ENCODE results near the gene SBF2.

SBF2 gene

DNA sequence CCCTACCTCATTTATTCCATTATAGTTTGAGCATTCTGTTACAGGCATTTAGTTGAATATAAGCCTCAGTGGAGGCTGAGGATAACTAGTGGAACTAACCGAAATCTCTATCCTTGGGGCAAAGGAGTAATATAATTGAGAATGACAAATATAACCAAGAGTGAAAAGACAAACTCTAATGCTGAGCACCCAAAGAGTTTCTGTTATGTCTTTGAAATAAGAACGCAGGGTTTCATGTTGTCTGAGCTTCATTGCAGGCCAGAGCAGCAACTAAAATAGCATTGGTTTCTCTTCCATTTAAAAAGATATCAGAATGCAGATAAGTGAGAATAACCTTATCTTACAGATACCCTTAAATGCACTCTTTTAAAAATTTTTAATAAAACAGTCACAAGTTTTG, 131.8 kb downstream of the SBF2 start:
- Histone ChIP-seq H3K27me3 (ENCODE audit: insufficient read depth, low read depth) (no peaks in the 10 kb centered on the region), H4K20me1 (ENCODE audit: insufficient read depth) (no peaks in the 10 kb centered on the region), H3K4me2 (no peak overlapping the region), H3K9ac (no peak overlapping the region), H3K36me3 (ENCODE audit: insufficient read depth) (no peaks in the 10 kb centered on the region), H2AFZ (ENCODE audit: low read depth) (no peak overlapping the region), H3K27ac (no peak overlapping the region), H3K79me2 (ENCODE audit: insufficient read depth, low read depth) (no peaks in the 10 kb centered on the region), H3K4me3 (IDR thresholded peaks at IDR 0.05; ENCODE audit: insufficient read depth, low read depth, low read length) (no peak overlapping the region), H3K4me1 (ENCODE audit: low read depth, poor library complexity, severe bottlenecking) (peaks cover 4% of the 10 kb centered on the region)
- TF ChIP-seq, protein P1, sequence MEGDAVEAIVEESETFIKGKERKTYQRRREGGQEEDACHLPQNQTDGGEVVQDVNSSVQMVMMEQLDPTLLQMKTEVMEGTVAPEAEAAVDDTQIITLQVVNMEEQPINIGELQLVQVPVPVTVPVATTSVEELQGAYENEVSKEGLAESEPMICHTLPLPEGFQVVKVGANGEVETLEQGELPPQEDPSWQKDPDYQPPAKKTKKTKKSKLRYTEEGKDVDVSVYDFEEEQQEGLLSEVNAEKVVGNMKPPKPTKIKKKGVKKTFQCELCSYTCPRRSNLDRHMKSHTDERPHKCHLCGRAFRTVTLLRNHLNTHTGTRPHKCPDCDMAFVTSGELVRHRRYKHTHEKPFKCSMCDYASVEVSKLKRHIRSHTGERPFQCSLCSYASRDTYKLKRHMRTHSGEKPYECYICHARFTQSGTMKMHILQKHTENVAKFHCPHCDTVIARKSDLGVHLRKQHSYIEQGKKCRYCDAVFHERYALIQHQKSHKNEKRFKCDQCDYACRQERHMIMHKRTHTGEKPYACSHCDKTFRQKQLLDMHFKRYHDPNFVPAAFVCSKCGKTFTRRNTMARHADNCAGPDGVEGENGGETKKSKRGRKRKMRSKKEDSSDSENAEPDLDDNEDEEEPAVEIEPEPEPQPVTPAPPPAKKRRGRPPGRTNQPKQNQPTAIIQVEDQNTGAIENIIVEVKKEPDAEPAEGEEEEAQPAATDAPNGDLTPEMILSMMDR (conservative IDR thresholded peaks at IDR 0.05; ENCODE audit: low read depth, low read length), result no peak

DNA sequence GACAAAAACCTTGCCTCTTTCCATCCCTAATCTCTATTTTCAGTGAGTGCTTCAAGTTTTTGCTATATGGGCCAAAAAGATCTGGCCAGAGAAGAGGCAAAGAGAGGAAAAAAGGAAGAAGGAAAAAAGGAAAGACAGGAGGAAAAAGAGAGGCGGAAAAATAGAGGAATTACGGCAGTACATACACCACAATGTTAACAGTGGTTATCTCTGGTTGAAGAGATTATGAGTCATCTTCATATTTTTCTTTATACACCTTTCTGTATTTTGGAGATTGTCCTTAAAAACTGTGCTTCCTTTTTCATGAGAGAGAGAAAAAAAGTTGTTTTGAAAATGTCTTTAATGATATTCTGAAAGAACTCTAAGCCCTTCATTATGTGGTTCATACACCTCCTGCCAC, 133.7 kb downstream of the SBF2 start:
- H3K9ac ChIP-seq, result no peak overlapping the region

DNA sequence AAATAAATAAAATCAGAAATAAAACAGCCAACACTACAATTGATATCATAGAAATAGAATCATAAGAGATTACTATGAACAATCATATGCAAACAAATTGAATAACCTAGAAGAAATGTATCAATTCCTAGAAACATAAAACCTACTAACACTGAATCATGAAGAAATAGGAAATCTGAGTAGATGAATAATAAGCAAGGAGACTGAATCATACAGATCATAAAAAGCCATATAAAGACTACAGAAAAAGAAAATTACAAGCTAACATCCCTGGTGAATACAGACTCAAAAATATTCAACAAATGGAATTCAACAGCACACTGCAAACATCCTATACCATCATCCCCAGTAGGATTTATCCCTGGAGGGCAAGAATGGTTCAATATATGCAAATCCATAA, 135.6 kb downstream of the SBF2 start:
- Histone ChIP-seq H3K4me3 (IDR thresholded peaks at IDR 0.05; ENCODE audit: insufficient read depth, low read depth, low read length) (no peak overlapping the region), H3K36me3 (ENCODE audit: insufficient read depth) (no peaks in the 10 kb centered on the region), H3K79me2 (ENCODE audit: insufficient read depth, low read depth) (no peaks in the 10 kb centered on the region), H3K27me3 (ENCODE audit: insufficient read depth, low read depth) (no peaks in the 10 kb centered on the region), H3K27ac (no peak overlapping the region), H3K4me1 (ENCODE audit: low read depth, poor library complexity, severe bottlenecking) (no peaks in the 10 kb centered on the region), H3K9ac (no peak overlapping the region), H3K4me2 (no peak overlapping the region), H2AFZ (ENCODE audit: low read depth) (no peak overlapping the region), H4K20me1 (ENCODE audit: insufficient read depth) (no peaks in the 10 kb centered on the region)
- TF ChIP-seq, protein P1 (conservative IDR thresholded peaks at IDR 0.05; ENCODE audit: low read depth, low read length), result no peak

More for the DNA sequence above, 133.7 kb downstream of the SBF2 start:
- no peak overlapping the region for H3K27ac ChIP-seq
- H3K4me2 ChIP-seq, result no peak overlapping the region
- no peaks in the 10 kb centered on the region for H4K20me1 ChIP-seq (ENCODE audit: insufficient read depth)
- TF ChIP-seq, protein P1 (conservative IDR thresholded peaks at IDR 0.05; ENCODE audit: low read depth, low read length), result no peak
- H3K36me3 ChIP-seq (ENCODE audit: insufficient read depth), result no peaks in the 10 kb centered on the region
- no peak overlapping the region for H2AFZ ChIP-seq (ENCODE audit: low read depth)
- H3K79me2 ChIP-seq (ENCODE audit: insufficient read depth, low read depth), result no peaks in the 10 kb centered on the region
- no peaks in the 10 kb centered on the region for H3K27me3 ChIP-seq (ENCODE audit: insufficient read depth, low read depth)
- H3K4me3 ChIP-seq (IDR thresholded peaks at IDR 0.05; ENCODE audit: insufficient read depth, low read depth, low read length), result no peak overlapping the region
- no peaks in the 10 kb centered on the region for H3K4me1 ChIP-seq (ENCODE audit: low read depth, poor library complexity, severe bottlenecking)

DNA sequence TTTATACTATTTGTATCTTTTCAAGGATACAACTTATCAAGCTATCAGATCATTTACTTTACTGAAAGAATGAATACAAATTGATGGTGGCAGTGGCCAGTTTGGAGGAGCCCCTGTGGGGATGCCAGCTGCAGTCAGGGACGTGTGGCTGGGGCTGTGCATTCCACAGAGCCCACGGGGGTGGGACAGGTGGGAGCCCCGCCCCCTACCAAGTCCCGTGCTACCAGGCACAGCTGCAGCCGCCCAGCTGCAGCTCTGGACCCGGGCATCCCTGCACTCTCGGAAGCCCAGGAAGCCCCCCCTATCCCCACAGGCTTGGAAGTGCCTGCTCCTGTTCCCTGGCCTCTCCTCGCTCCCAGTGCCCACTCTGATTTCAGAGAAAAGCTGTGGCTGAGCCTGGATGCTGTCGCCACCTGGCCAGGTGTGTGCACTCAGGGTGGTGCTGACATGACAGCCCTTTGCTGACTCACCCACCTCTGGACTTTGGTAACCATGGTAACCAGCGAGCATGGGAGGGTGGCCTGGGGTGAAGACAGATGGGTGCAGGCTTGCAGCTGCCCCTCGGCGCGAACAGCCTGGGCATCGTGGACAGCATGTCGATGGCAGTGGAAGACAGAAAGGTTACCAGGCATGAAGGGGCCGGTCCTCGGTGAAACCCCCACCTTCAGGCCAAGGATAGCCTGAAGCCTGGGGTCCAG, 138.1 kb downstream of the SBF2 start:
- no peak overlapping the region for H3K9ac ChIP-seq
- no peaks in the 10 kb centered on the region for H3K27me3 ChIP-seq (ENCODE audit: insufficient read depth, low read depth)
- no peaks in the 10 kb centered on the region for H3K36me3 ChIP-seq (ENCODE audit: insufficient read depth)
- TF ChIP-seq, protein P1 (conservative IDR thresholded peaks at IDR 0.05; ENCODE audit: low read depth, low read length), result no peak
- H2AFZ ChIP-seq (ENCODE audit: low read depth), result no peak overlapping the region
- no peak overlapping the region for H3K4me2 ChIP-seq
- no peaks in the 10 kb centered on the region for H4K20me1 ChIP-seq (ENCODE audit: insufficient read depth)
- no peak overlapping the region for H3K4me3 ChIP-seq (IDR thresholded peaks at IDR 0.05; ENCODE audit: insufficient read depth, low read depth, low read length)
- H3K27ac ChIP-seq, result no peak overlapping the region
- H3K79me2 ChIP-seq (ENCODE audit: insufficient read depth, low read depth), result no peaks in the 10 kb centered on the region
- H3K4me1 ChIP-seq (ENCODE audit: low read depth, poor library complexity, severe bottlenecking), result no peaks in the 10 kb centered on the region

All from KMS-11 (cell line).